Measurements from ENCODE around the gene PPP1R14C.

PPP1R14C gene

GRCh38 chr6:150138638-150139037 lies 4.2 kb upstream of the PPP1R14C start:
- no peak for DNase-seq (ENCODE audit: low read depth in 2 of 2)

GRCh38 chr6:150139533-150139932 lies 3.3 kb upstream of the PPP1R14C start:
- DNase-seq (ENCODE audit: low read depth in 2 of 2) = no peak

- no peak for DNase-seq (ENCODE audit: low read depth in 2 of 2)
Observed at GRCh38 chr6:150140236-150140969, 2.4 kb upstream of the PPP1R14C start.

GRCh38 chr6:150142097-150142669 lies 661 bp upstream of the PPP1R14C start:
- no peak for DNase-seq (ENCODE audit: low read depth in 2 of 2)

- no peak for DNase-seq (ENCODE audit: low read depth in 2 of 2)
Observed at GRCh38 chr6:150143516-150144293, 861 bp downstream of the PPP1R14C start.

GRCh38 chr6:150144294-150144868 lies 1.5 kb downstream of the PPP1R14C start:
- no peak for DNase-seq (ENCODE audit: low read depth in 2 of 2)

- DNase-seq (ENCODE audit: low read depth in 2 of 2) = no peak
Observed at GRCh38 chr6:150145427-150145826, 2.6 kb downstream of the PPP1R14C start.

- DNase-seq (ENCODE audit: low read depth in 2 of 2) = no peak
Observed at GRCh38 chr6:150145830-150146229, 3.0 kb downstream of the PPP1R14C start.

GRCh38 chr6:150146436-150146835 lies 3.6 kb downstream of the PPP1R14C start:
- no peak for DNase-seq (ENCODE audit: low read depth in 2 of 2)

- no peak for DNase-seq (ENCODE audit: low read depth in 2 of 2)
Observed at GRCh38 chr6:150149146-150149545, 6.3 kb downstream of the PPP1R14C start.

- DNase-seq (ENCODE audit: low read depth in 2 of 2) = no peak
Observed at GRCh38 chr6:150150458-150150820, 7.6 kb downstream of the PPP1R14C start.

GRCh38 chr6:150150821-150151646 lies 8.2 kb downstream of the PPP1R14C start:
- no peak for DNase-seq (ENCODE audit: low read depth in 2 of 2)

GRCh38 chr6:150152891-150153876 lies 10.3 kb downstream of the PPP1R14C start:
- DNase-seq (ENCODE audit: low read depth in 2 of 2) = no peak

GRCh38 chr6:150153905-150154492 lies 11.2 kb downstream of the PPP1R14C start:
- no peak for DNase-seq (ENCODE audit: low read depth in 2 of 2)

GRCh38 chr6:150156460-150156859 lies 13.6 kb downstream of the PPP1R14C start:
- DNase-seq (ENCODE audit: low read depth in 2 of 2) = no peak

GRCh38 chr6:150157081-150157480 lies 14.2 kb downstream of the PPP1R14C start:
- no peak for DNase-seq (ENCODE audit: low read depth in 2 of 2)

GRCh38 chr6:150159757-150160156 lies 16.9 kb downstream of the PPP1R14C start:
- no peak for DNase-seq (ENCODE audit: low read depth in 2 of 2)

GRCh38 chr6:150163970-150164369 lies 21.1 kb downstream of the PPP1R14C start:
- DNase-seq (ENCODE audit: low read depth in 2 of 2) = no peak

- no peak for DNase-seq (ENCODE audit: low read depth in 2 of 2)
Observed at GRCh38 chr6:150165020-150165702, 22.3 kb downstream of the PPP1R14C start.
